MCF 10A (cell line): ENCODE measurements around the gene CAMTA1. TPM values are rescaled to one million over a fixed set of nuclear protein-coding genes. Genes with fewer than 3 reads are reported as not detected.

Experiments
- BruUV-seq: library from RNA; stranded (reverse); fragments of 400-500 nt; replicated peaks from 2 replicates; lab custom pipeline; 2021; lab: Mats Ljungman, UMichigan
- CTCF ChIA-PET: fragments of 300-600 bp; sonication (Branson Sonifier 250); formaldehyde crosslinking; extraction: SDS; loops from one replicate; lab custom pipeline; 2021; ENCODE audit warnings: antibody characterized with exemption, inconsistent platforms; lab: Yijun Ruan, JAX
- POLR2A ChIA-PET: fragments of 300-600, 350-650 bp; sonication (Branson Sonifier 250); formaldehyde crosslinking; extraction: SDS; loops from one replicate; lab custom pipeline; 2020; ENCODE audit warnings: antibody characterized with exemption, inconsistent platforms; lab: Yijun Ruan, JAX
- DNase-seq: peaks from one replicate; pipeline ENCODE4 v3.0.0-alpha.2; 2018; ENCODE audit not compliant: unreplicated experiment
- H3K27ac Mint-ChIP-seq: one replicate; pipeline ENCODE4 v1.8.0; 2022; ENCODE audit warnings: mild to moderate bottlenecking, low read depth, mixed read lengths; ENCODE audit not compliant: unreplicated experiment
- H3K27me3 Mint-ChIP-seq: one replicate; pipeline ENCODE4 v1.8.0; 2022; ENCODE audit warnings: mixed read lengths; ENCODE audit not compliant: insufficient read depth, unreplicated experiment
- H3K36me3 Mint-ChIP-seq: one replicate; pipeline ENCODE4 v1.8.0; 2022; ENCODE audit warnings: mild to moderate bottlenecking, moderate library complexity, mixed read lengths; ENCODE audit not compliant: insufficient read depth, unreplicated experiment
- H3K4me1 Mint-ChIP-seq: one replicate; pipeline ENCODE4 v1.8.0; 2022; ENCODE audit warnings: mixed read lengths; ENCODE audit not compliant: insufficient read depth, unreplicated experiment
- H3K4me3 Mint-ChIP-seq: one replicate; pipeline ENCODE4 v1.8.0; 2022; ENCODE audit warnings: mild to moderate bottlenecking, moderate library complexity, mixed read lengths; ENCODE audit not compliant: unreplicated experiment
- H3K9me3 Mint-ChIP-seq: one replicate; pipeline ENCODE4 v1.8.0; 2022; ENCODE audit warnings: mixed read lengths; ENCODE audit not compliant: unreplicated experiment
- intact Hi-C: fragments of 100-400 bp; cut with micrococcal nuclease; formaldehyde crosslinking; loops from 2 replicates; pipeline ENCODE4 v1.14.1; 2022
- total RNA-seq: library from RNA; stranded (reverse); gene quantifications from 2 replicates; pipeline ENCODE4 v1.2.3, GENCODE V29; 2022
- TF ChIP-seq, protein P1 (sequence below): fragments of 200-600 bp; IDR thresholded peaks from one replicate; pipeline ENCODE4 v1.8.0; 2022; ENCODE audit warnings: antibody characterized with exemption, mild to moderate bottlenecking; ENCODE audit not compliant: unreplicated experiment

CAMTA1 gene
- total RNA-seq, 1 experiment from 2014 or later = 74.1 TPM

DNA sequence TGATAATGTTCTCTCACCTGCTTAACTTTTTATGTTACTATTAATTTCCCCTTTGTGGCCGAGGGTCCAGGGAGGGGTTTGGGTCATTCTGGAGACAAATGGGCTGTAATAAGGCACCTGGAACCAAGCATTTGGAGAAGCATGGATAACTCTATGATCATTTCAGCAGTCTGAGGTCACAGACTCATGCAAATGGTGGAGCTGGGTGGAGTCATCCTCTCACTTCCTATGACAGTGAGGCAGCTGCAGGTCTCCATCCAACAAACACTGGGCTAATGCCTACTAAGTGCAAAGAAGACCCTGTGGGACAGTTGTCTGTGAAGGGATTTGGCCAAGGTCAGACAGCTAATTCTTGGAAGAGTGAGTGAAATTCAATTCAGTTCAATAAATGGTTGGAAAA, 28.8 kb upstream of the CAMTA1 start:
- BruUV-seq = no TSS peak

DNA sequence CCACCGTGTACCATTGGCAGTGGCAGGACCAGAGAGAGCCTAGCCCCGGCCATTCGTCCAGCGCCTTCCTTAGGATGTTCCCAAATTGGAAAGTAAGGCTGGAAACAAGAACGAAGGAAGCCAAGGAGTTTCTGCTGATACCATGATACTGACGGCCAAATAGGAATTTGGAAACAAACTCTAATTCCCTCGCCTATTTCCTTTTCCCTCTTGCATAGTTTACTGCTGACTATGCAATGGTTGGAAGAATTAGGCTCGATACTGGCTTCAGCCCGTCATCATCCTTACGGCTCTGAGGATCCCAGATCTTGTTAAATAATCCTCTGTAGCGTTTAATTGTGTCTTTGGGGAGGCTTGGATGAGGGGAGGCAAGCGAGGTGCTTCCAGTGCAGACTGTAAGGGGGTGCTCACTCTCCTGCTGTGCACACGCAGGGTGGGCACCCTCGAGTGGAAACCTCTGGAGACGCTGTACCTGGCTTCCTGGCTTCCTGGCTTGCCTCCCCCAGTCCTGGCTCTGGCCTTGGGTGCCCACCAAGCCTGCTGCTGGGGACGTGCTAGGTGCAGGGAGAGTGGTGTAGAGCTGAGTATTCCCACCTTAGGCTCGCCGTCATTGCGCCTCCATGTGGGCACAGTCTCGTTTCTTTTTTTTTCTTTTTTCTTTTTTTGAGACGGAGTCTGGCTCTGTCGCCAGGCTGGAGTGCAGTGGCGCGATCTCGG, 27.4 kb upstream of the CAMTA1 start:
- no peak for DNase-seq
- BruUV-seq = no TSS peak
- Mint-ChIP-seq H3K27ac (no peak overlapping the region), H3K36me3 (no peaks in the 10 kb centered on the region), H3K4me1 (peaks cover 22% of the 10 kb centered on the region), H3K4me3 (no peak overlapping the region), H3K9me3 (no peaks in the 10 kb centered on the region), H3K27me3 (no peaks in the 10 kb centered on the region)
- intact Hi-C loops = no loop called here
- ChIA-PET POLR2A (interaction anchor here (1.0 to 1.1 kb wide), 3 partner anchors 14 to 56 kb away, joined by 3 to 4 read pairs (median 3); partner anchors contain the start of gene DNAJC11), CTCF (interaction anchor here (0.6 kb wide), 1 partner anchor 320 kb away, joined by 3 read pairs; no protein-coding TSS in a partner anchor)
- TF ChIP-seq, protein P1, sequence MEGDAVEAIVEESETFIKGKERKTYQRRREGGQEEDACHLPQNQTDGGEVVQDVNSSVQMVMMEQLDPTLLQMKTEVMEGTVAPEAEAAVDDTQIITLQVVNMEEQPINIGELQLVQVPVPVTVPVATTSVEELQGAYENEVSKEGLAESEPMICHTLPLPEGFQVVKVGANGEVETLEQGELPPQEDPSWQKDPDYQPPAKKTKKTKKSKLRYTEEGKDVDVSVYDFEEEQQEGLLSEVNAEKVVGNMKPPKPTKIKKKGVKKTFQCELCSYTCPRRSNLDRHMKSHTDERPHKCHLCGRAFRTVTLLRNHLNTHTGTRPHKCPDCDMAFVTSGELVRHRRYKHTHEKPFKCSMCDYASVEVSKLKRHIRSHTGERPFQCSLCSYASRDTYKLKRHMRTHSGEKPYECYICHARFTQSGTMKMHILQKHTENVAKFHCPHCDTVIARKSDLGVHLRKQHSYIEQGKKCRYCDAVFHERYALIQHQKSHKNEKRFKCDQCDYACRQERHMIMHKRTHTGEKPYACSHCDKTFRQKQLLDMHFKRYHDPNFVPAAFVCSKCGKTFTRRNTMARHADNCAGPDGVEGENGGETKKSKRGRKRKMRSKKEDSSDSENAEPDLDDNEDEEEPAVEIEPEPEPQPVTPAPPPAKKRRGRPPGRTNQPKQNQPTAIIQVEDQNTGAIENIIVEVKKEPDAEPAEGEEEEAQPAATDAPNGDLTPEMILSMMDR = no peak

More for the DNA sequence above, 28.8 kb upstream of the CAMTA1 start:
- H3K27ac Mint-ChIP-seq = no peak overlapping the region
- intact Hi-C loops = no loop called here
- H3K4me1 Mint-ChIP-seq = peaks cover 14% of the 10 kb centered on the region
- no peaks in the 10 kb centered on the region for H3K9me3 Mint-ChIP-seq
- CTCF ChIA-PET = no interaction called here
- POLR2A ChIA-PET = interaction anchor here (0.6 to 2.0 kb wide), 4 partner anchors 9 to 283 kb away, joined by 3 to 5 read pairs (median 4); no protein-coding TSS in a partner anchor
- H3K36me3 Mint-ChIP-seq = no peaks in the 10 kb centered on the region
- H3K4me3 Mint-ChIP-seq = no peak overlapping the region
- TF ChIP-seq, protein P1 = no peak
- DNase-seq = no peak
- H3K27me3 Mint-ChIP-seq = no peaks in the 10 kb centered on the region

DNA sequence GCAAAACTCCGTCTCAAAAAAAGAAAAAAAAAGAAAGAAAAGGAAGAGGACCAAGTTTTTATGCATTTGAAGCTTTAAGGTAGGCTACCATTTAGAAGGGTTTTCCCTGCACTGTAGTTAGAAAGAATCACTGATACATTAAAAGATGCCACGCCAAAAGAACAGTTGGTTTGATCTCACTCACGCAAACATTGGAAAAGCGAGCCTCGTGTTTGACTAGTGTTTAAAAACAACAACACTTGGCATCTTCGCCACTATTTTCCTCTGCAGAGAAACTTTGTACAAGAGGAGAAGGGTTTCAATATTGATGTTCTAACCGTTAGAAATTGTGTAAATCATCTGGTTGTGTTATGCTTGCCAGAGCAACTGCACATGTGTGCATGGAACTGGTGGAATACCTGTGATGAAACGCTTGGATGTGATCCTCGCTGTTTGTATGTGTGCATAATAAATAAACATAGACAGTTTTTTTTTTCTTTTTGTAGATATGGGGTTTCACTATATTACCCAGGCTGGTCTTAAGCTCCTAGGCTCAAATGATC, 24.0 kb upstream of the CAMTA1 start:
- Mint-ChIP-seq H3K36me3 (no peaks in the 10 kb centered on the region), H3K4me1 (peaks cover 14% of the 10 kb centered on the region), H3K27me3 (no peaks in the 10 kb centered on the region), H3K9me3 (no peaks in the 10 kb centered on the region), H3K27ac (no peak overlapping the region), H3K4me3 (no peak overlapping the region)
- CTCF ChIA-PET = interaction anchor here (0.6 to 1.3 kb wide), 8 partner anchors 10 to 60 kb away, joined by 3 read pairs; partner anchors contain the start of gene DNAJC11
- no peak for DNase-seq
- BruUV-seq = no TSS peak
- POLR2A ChIA-PET = interaction anchor here (0.6 to 4.7 kb wide), 11 partner anchors 8 to 111 kb away, joined by 3 to 56 read pairs (median 6); partner anchors contain the start of gene CAMTA1
- TF ChIP-seq, protein P1 = no peak
- intact Hi-C loops = no loop called here

DNA sequence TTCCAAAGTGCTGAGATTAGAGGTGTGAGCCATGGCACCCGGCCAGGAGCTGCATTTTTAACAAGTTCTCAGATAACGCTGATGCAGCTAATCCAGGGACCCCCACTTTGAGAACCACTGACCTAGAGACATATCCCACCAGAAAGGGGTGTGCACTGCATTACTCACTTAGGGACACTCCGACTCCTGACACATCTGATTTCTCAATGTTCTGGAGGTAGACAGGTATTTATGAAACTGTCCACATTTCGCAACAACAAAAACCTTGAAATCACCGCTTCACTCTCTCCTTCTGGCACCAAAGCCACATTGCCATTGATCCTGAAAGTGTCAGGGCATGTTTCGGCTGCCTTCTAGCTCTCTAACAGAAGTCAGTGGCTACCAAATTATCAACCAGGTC, 23.2 kb upstream of the CAMTA1 start:
- ChIA-PET POLR2A (interaction anchor here (0.6 to 4.7 kb wide), 16 partner anchors 9 to 271 kb away, joined by 3 to 56 read pairs (median 4); partner anchors contain the start of gene CAMTA1), CTCF (interaction anchor here (0.6 to 1.3 kb wide), 7 partner anchors 11 to 198 kb away, joined by 3 to 4 read pairs (median 3); no protein-coding TSS in a partner anchor)
- H3K4me1 Mint-ChIP-seq = peaks cover 14% of the 10 kb centered on the region
- no peaks in the 10 kb centered on the region for H3K27me3 Mint-ChIP-seq
- peak overlapping the region; percentile 72 for H3K27ac Mint-ChIP-seq
- peak; percentile 91 for DNase-seq
- H3K4me3 Mint-ChIP-seq = peak overlapping the region; percentile 43
- no peaks in the 10 kb centered on the region for H3K9me3 Mint-ChIP-seq
- TF ChIP-seq, protein P1 = no peak
- H3K36me3 Mint-ChIP-seq = no peaks in the 10 kb centered on the region
- BruUV-seq = no TSS peak
- intact Hi-C loops = no loop called here
